ENCODE measurements around the gene RNF157.

RNF157 gene

DNA sequence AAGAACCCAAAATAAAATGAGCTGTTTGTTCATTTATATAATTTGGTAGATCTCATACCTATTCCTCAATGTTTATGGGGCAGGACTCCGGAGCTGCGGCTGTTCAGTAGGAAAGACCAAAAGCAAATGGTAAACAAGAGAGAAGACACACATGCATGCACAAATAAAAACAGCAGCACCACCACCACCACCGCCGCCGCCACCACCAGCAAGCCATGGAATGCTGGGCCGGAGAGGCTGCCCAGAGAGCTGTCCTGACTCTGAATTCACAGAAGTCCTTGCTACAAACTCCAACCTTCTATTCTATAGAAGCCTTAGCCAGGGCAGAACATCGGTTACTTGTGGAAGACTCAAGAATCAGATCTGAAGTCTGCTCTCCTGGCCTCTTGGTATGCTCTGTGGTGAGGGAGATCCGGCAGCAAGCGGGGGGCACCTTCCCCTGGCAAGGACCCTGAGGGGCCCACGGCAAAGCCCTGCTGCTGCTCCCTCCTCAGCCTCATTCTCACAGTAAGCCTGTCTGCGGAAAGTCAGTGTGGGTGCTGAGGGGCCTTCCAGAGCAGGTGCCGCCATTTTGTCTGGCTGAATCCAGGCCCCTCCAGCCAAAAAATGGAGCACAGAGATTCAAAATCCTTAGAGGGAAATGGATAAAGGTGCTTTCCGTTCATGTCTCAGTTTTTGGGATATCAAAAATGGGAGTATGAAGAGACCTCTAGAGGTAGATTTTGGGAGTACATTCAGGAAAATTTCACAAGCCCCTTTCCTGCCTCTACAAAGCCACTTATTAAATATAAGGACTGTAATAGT is 92.9 kb downstream of the RNF157 start:
- H3K9me3 ChIP-seq (ENCODE audit: severe bottlenecking) = no peaks in the 10 kb centered on the region
- DNase-seq = no peak
- no peaks in the 10 kb centered on the region for H3K27me3 ChIP-seq (ENCODE audit: insufficient read depth, low read depth, severe bottlenecking)
- H3K27ac ChIP-seq = no peak overlapping the region
- no peak overlapping the region for H3K4me3 ChIP-seq (ENCODE audit: low read depth, low read length)
- peak; percentile 36 for TF ChIP-seq CTCF (IDR thresholded peaks at IDR 0.05; ENCODE audit: low read depth, low read length)
- H3K36me3 ChIP-seq = peaks cover 14% of the 10 kb centered on the region

- DNase-seq = no peak
- Histone ChIP-seq H3K27me3 (ENCODE audit: insufficient read depth, low read depth, severe bottlenecking) (no peaks in the 10 kb centered on the region), H3K4me3 (ENCODE audit: low read depth, low read length) (no peak overlapping the region), H3K9me3 (ENCODE audit: severe bottlenecking) (no peaks in the 10 kb centered on the region), H3K27ac (no peak overlapping the region), H3K36me3 (peaks cover 4% of the 10 kb centered on the region; the same call in 1 of the 2 replicates)
- TF ChIP-seq CTCF (IDR thresholded peaks at IDR 0.05; ENCODE audit: low read depth, low read length) = no peak
Measured at GRCh38 chr17:76146053-76146851, 94.0 kb downstream of the RNF157 start.

- no peak for DNase-seq
- TF ChIP-seq CTCF (IDR thresholded peaks at IDR 0.05; ENCODE audit: low read depth, low read length) = no peak
- Histone ChIP-seq H3K36me3 (no peaks in the 10 kb centered on the region), H3K9me3 (ENCODE audit: severe bottlenecking) (no peaks in the 10 kb centered on the region), H3K4me3 (ENCODE audit: low read depth, low read length) (no peak overlapping the region), H3K27ac (no peak overlapping the region), H3K27me3 (ENCODE audit: insufficient read depth, low read depth, severe bottlenecking) (no peaks in the 10 kb centered on the region)
Measured at GRCh38 chr17:76145231-76146052, 94.9 kb downstream of the RNF157 start.

- H3K27ac ChIP-seq = peak overlapping the region; percentile 92
- H3K27me3 ChIP-seq (ENCODE audit: insufficient read depth, low read depth, severe bottlenecking) = no peaks in the 10 kb centered on the region
Measured at GRCh38 chr17:76142585-76143041, 97.7 kb downstream of the RNF157 start.

More at GRCh38 chr17:76142585-76143041, 97.7 kb downstream of the RNF157 start:
- no peaks in the 10 kb centered on the region for H3K9me3 ChIP-seq (ENCODE audit: severe bottlenecking)
- H3K4me3 ChIP-seq (ENCODE audit: low read depth, low read length) = no peak overlapping the region
- DNase-seq = no peak
- TF ChIP-seq CTCF (IDR thresholded peaks at IDR 0.05; ENCODE audit: low read depth, low read length) = no peak
- no peaks in the 10 kb centered on the region for H3K36me3 ChIP-seq

All from WERI-Rb-1 (cell line).